Measurements from ENCODE around the gene EXOC6B. TPM values are rescaled to one million over a fixed set of nuclear protein-coding genes. Genes with fewer than 3 reads are reported as not detected.

EXOC6B gene
- total and polyA plus RNA-seq, 9 of the 15 experiments (the other 6 are each of a cell fraction or from before 2014, with no cell fraction given): 0.28 to 4.2 (median 2.0) TPM

DNA sequence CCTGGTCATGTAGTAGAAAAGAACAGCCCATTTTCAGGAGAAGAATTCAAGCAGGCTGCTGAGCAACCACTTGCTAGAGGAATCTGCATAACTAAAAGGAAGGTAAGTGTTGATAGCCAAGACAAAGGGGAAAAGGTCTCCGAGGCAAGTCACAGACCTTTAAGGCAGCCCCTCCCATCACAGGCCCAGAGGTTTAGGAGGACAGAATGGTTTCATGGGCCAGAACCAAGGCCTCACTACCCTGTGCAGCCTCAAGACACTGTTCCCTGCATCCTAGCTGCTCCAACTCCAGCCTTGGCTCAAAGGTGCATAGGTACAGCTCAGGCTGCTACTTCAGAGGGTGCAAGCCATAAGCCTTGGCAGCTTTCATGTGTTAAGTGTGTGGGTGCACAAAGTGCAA is 439.5 kb downstream of the EXOC6B start:
- BruUV-seq (replicated peaks): no TSS peak
- Histone ChIP-seq H3K4me2 (ENCODE audit: insufficient read depth, low read length) (no peak overlapping the region), H3K9ac (ENCODE audit: insufficient read depth in 1 of 2, low read depth in 2 of 2, low read length in 2 of 2) (no peak overlapping the region), H3K9me3 (replicated peaks; ENCODE audit: control insufficient read depth, insufficient read depth, low read depth, low read length) (peaks cover 4% of the 10 kb centered on the region; the same call in 1 of the 2 replicates), H3K36me3 (ENCODE audit: control insufficient read depth, insufficient read depth, low read length) (no peaks in the 10 kb centered on the region), H3K4me3 (no peak overlapping the region), H3K4me1 (replicated peaks in 1 of 2; ENCODE audit: control insufficient read depth in 2 of 2, insufficient read depth in 2 of 2, low read length in 2 of 2) (no peaks in the 10 kb centered on the region), H2AFZ (ENCODE audit: low read depth, low read length) (no peak overlapping the region), H3K27me3 (ENCODE audit: control insufficient read depth in 2 of 2, insufficient read depth in 2 of 2, low read length in 2 of 2) (no peaks in the 10 kb centered on the region), H3K9me1 (ENCODE audit: control insufficient read depth, insufficient read depth, low read length) (no peaks in the 10 kb centered on the region), H3K79me2 (ENCODE audit: control insufficient read depth, insufficient read depth, low read length) (no peaks in the 10 kb centered on the region), H3K27ac (ENCODE audit: extremely low read depth, low read depth, low read length) (no peak overlapping the region), H4K20me1 (replicated peaks; ENCODE audit: control insufficient read depth, insufficient read depth, low read length) (no peaks in the 10 kb centered on the region)
- in situ Hi-C loops (cut with MboI) (no loop called here), intact Hi-C loops (cut with micrococcal nuclease) (no loop called here)
- ChIA-PET POLR2A (no interaction called here), CTCF (ENCODE audit: low intra/inter-chr PET ratio) (no interaction called here)
- 17% methylated on average over 1 of the region's 1 CpG for WGBS (ENCODE audit: insufficient coverage, low coverage, missing lambda C conversion rate)
- ATAC-seq (no peak), FAIRE-seq (no peak), DNase-seq (ENCODE audit: extremely low read depth in 1 of 4, low spot score in 3 of 4) (peak in 1 of 4 experiments; percentile 14)
- TF ChIP-seq EP400 (IDR thresholded peaks at IDR 0.05): no peak
- TF ChIP-seq CBX3 (IDR thresholded peaks at IDR 0.05; ENCODE audit: borderline replicate concordance in 1 of 2, low read length in 2 of 2): peak in 1 of 2 experiments; percentile 67; a peak in 1 of 3 replicates
- TF ChIP-seq MTA3 (IDR thresholded peaks at IDR 0.05; ENCODE audit: borderline replicate concordance): no peak
- TF ChIP-seq, protein P1, sequence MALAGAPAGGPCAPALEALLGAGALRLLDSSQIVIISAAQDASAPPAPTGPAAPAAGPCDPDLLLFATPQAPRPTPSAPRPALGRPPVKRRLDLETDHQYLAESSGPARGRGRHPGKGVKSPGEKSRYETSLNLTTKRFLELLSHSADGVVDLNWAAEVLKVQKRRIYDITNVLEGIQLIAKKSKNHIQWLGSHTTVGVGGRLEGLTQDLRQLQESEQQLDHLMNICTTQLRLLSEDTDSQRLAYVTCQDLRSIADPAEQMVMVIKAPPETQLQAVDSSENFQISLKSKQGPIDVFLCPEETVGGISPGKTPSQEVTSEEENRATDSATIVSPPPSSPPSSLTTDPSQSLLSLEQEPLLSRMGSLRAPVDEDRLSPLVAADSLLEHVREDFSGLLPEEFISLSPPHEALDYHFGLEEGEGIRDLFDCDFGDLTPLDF (CRISPR knock-in tag; IDR thresholded peaks at IDR 0.05): no peak
- no peak for TF ChIP-seq ZNF79 (CRISPR knock-in tag; IDR thresholded peaks at IDR 0.05; ENCODE audit: low read depth)
- peak; percentile 76; the same call in 1 of the 2 replicates for TF ChIP-seq CBX1 (IDR thresholded peaks at IDR 0.05; ENCODE audit: low read depth)
- TF ChIP-seq TRIM28 (IDR thresholded peaks at IDR 0.05): peak; percentile 56; the same call in 1 of the 2 replicates
- no peak for TF ChIP-seq PHF20 (IDR thresholded peaks at IDR 0.05; ENCODE audit: partially characterized antibody)
- TF ChIP-seq, protein P2, sequence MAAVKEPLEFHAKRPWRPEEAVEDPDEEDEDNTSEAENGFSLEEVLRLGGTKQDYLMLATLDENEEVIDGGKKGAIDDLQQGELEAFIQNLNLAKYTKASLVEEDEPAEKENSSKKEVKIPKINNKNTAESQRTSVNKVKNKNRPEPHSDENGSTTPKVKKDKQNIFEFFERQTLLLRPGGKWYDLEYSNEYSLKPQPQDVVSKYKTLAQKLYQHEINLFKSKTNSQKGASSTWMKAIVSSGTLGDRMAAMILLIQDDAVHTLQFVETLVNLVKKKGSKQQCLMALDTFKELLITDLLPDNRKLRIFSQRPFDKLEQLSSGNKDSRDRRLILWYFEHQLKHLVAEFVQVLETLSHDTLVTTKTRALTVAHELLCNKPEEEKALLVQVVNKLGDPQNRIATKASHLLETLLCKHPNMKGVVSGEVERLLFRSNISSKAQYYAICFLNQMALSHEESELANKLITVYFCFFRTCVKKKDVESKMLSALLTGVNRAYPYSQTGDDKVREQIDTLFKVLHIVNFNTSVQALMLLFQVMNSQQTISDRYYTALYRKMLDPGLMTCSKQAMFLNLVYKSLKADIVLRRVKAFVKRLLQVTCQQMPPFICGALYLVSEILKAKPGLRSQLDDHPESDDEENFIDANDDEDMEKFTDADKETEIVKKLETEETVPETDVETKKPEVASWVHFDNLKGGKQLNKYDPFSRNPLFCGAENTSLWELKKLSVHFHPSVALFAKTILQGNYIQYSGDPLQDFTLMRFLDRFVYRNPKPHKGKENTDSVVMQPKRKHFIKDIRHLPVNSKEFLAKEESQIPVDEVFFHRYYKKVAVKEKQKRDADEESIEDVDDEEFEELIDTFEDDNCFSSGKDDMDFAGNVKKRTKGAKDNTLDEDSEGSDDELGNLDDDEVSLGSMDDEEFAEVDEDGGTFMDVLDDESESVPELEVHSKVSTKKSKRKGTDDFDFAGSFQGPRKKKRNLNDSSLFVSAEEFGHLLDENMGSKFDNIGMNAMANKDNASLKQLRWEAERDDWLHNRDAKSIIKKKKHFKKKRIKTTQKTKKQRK (IDR thresholded peaks at IDR 0.05; ENCODE audit: borderline replicate concordance, low read depth, low read length): peak; percentile 59; the same call in 1 of the 2 replicates
- peak; percentile 96 for TF ChIP-seq ZFP36 (IDR thresholded peaks at IDR 0.05; ENCODE audit: low read depth, low read length, partially characterized antibody)
- TF ChIP-seq, protein P3, sequence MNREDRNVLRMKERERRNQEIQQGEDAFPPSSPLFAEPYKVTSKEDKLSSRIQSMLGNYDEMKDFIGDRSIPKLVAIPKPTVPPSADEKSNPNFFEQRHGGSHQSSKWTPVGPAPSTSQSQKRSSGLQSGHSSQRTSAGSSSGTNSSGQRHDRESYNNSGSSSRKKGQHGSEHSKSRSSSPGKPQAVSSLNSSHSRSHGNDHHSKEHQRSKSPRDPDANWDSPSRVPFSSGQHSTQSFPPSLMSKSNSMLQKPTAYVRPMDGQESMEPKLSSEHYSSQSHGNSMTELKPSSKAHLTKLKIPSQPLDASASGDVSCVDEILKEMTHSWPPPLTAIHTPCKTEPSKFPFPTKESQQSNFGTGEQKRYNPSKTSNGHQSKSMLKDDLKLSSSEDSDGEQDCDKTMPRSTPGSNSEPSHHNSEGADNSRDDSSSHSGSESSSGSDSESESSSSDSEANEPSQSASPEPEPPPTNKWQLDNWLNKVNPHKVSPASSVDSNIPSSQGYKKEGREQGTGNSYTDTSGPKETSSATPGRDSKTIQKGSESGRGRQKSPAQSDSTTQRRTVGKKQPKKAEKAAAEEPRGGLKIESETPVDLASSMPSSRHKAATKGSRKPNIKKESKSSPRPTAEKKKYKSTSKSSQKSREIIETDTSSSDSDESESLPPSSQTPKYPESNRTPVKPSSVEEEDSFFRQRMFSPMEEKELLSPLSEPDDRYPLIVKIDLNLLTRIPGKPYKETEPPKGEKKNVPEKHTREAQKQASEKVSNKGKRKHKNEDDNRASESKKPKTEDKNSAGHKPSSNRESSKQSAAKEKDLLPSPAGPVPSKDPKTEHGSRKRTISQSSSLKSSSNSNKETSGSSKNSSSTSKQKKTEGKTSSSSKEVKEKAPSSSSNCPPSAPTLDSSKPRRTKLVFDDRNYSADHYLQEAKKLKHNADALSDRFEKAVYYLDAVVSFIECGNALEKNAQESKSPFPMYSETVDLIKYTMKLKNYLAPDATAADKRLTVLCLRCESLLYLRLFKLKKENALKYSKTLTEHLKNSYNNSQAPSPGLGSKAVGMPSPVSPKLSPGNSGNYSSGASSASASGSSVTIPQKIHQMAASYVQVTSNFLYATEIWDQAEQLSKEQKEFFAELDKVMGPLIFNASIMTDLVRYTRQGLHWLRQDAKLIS (CRISPR knock-in tag; IDR thresholded peaks at IDR 0.05): no peak
- no peak for TF ChIP-seq NCOA4 (IDR thresholded peaks at IDR 0.05; ENCODE audit: partially characterized antibody)
- TF ChIP-seq CBX5 (IDR thresholded peaks at IDR 0.05; ENCODE audit: borderline replicate concordance, low read depth): peak; percentile 94
- no peak for TF ChIP-seq EHMT2 (IDR thresholded peaks at IDR 0.05)
- no peak for TF ChIP-seq ZNF589 (CRISPR knock-in tag; IDR thresholded peaks at IDR 0.05; ENCODE audit: low read depth)
- no peak for TF ChIP-seq NFYB (IDR thresholded peaks at IDR 0.05; ENCODE audit: extremely low read depth, insufficient read length)

Measured in K562 (cell line).